NCI-H2029 treated with DMSO at 0.1 percent for 48 hours (cell line): ENCODE results near the gene COPZ2.
"Not testable (repeated sequence)": the region's sequence is repeated elsewhere in the genome, so short reads cannot be mapped to it uniquely, and the experiment has no call there.

Source experiments
- DNase-seq: peaks from one replicate; lab custom pipeline; 2025; lab: John Stamatoyannopoulos, UW

Gene COPZ2

DNA sequence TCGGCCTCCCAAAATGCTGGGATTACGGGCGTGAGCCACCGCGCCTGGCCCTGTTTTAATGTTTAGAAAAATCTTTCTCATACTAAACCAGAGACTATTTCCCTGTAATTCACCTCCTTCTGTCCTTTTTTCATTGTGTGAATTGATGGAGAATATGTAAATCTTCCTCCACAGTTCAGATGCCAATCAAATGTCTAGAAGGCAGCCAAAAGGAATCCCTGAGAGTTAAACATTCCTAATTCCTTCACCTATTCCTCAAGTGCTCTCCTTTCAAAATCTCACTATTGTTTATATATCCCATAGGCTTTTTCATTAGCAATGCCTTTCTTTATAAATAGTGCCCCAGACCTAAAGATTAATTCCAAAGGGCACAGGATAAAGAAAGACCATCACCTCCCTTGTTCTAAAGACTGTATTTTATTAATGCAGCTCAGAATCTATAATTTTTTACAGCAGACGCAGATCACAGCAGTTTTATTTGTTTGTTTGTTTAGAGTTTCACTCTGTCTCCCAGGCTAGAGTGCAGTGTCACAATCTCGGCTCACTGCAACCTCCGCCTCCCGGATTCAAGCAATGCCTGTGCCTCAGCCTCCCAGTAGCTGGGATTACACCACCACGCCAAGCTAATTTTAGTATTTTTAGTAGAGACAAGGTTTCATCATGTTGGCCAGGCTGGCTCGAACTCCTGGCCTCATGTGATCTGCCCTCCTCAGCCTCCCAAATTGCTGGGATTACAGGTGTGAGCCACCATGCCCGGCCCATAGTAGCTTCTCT, 30.5 kb downstream of the COPZ2 start:
- no peak for DNase-seq

DNA sequence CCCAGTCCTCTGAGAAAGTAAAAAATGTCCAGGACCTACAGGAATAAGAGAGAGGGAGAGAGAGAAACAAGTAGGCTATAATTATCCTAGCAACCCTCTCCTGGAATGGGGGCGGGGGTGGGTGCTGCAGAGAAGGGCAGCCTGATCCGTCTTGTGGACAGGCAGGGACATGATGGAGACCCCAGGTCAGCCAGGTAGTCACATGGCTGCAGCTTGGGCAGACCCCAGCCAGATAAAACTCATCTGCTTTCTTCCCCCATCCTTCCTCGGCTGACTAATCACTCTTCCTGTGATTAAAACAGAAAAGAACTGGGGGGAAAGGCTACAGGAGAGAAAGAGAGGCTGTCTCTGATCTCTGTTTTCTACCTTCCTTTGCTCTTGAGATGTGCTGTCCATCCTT, 32.6 kb downstream of the COPZ2 start:
- no peak for DNase-seq

GRCh38 chr17:48003417-48004151, 34.0 kb downstream of the COPZ2 start:
- no peak for DNase-seq

- DNase-seq = no peak
Observed at GRCh38 chr17:48002916-48003416, 34.6 kb downstream of the COPZ2 start.

DNA sequence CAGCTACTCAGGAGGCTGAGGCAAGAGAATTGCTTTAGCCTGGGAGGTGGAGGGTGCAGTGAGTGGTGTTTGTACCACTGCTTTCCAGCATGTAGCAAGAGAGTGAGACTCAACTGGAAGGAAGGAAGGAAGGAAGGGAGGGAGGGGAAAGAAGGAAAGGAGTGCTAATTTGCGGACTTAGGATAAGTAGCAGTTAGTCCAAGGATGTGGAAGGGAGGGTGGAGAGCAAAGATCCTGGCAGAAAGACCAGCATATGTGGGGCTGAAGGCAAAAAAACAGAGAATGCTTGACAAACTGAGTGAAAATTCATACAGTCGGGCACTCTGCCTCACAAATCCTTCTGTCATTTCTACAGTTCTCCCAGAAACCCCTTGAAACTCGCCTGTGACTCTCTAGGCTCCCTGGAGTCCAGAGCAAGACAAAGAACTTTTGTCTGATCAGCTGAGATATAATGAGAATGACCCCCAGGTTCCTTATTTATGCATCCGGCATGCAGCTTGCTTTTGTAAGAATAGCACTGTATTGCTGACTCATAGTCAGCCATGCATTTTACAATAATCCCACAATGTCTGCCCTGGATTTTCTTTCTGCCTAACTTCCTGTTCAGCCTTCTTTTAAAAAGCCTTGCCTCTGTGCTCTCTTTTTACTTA, 35.2 kb downstream of the COPZ2 start:
- no peak for DNase-seq

- not testable (repeated sequence) for DNase-seq
Observed at GRCh38 chr17:48001657-48002056, 35.9 kb downstream of the COPZ2 start.

DNA sequence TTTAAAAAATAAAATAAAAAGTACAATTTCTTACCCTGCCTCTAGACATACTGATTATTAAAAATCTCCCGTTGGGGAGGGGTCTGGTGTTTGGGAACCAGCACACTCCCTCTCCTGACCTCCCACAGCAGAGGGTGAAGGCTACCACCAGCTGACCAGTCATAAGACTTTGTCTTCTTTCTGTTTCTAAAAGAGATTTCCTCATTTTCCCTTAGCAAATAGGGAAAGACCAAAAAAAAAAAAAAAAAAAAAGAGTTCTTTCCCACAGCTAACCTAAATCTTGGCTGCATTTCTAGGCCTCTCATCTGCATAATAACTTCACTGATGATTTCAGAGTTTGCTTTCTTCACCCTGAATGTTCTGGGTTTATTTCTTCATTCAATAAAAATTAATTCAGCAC, 36.4 kb downstream of the COPZ2 start:
- no peak for DNase-seq

GRCh38 chr17:47999582-47999981, 38.0 kb downstream of the COPZ2 start:
- DNase-seq = no peak

DNA sequence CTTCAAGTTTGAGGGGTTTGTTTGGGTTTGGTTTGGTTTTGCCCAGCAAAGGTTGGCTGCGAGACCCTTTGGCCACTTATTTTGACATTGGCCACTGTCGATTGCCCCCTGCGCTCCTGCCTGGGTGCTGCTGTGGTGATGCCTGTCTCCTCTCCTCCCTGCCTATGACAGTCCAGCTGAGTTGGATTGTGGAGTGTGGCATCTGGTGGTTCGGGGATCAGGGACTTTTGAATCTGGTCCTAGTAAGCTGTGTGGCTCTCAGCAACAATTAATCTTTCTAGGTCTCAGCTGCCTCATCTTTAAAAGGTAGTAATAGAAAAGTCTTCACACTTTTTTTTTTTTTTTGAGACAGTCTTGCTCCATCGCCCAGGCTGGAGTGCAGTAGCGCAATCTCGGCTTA, 39.6 kb downstream of the COPZ2 start:
- DNase-seq = no peak

- DNase-seq = no peak
Observed at GRCh38 chr17:47997586-47997985, 40.0 kb downstream of the COPZ2 start.

GRCh38 chr17:47996201-47996600, 41.4 kb downstream of the COPZ2 start:
- DNase-seq = no peak

DNA sequence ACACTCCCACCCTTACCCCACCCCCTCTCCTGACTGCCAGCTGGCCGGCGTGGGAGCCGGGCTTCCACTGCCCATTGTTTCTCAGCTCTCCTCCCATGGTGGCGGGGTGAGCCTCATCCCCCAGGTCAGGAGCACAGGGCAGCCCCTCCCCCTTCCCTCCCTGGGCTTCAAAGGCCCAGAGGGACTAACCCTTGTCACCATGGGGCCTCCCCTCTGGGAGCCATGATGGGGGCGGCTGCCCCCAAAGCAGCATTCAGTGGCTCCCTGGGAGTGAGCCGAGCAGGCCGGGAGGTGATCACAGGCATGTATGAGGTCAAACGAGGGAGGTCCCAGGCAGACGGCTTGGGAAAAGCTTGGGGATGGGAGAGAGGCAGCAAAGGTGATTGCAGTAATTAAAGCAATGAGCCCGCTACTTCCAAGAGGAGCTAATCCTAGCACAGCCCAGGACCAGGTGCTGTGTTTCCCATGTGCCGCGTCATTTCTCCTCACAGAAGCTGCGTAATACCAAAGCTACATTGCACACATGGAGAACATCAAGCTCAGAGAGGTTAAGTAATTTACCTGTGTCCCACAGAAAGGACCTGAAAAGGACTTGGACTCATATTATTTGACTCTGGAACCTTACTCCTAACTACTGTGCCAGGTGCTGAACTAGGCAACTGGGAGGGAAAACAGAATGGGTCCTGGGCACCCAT, 42.2 kb downstream of the COPZ2 start:
- DNase-seq = no peak

DNA sequence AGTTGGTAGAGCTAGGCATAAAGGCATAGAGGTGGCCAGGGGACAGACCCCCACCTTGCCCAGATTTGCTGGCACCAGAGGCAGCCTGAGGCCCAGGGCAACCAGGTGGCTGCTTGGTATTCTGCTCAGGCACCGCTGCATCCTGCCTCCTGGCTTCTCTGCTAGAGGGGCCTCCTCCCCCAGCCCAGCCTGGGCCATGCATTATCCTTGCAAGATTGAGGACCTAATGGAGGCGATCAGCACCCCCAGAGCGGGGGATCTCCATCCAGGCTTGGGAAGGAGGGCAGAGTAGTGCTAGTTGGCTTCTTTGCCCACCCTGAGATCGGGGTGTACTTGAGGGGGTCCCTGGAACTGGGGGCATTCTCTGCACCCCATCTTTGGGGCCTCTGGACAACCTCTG, 42.9 kb downstream of the COPZ2 start:
- DNase-seq = no peak

GRCh38 chr17:47993964-47994363, 43.6 kb downstream of the COPZ2 start:
- DNase-seq = no peak

DNA sequence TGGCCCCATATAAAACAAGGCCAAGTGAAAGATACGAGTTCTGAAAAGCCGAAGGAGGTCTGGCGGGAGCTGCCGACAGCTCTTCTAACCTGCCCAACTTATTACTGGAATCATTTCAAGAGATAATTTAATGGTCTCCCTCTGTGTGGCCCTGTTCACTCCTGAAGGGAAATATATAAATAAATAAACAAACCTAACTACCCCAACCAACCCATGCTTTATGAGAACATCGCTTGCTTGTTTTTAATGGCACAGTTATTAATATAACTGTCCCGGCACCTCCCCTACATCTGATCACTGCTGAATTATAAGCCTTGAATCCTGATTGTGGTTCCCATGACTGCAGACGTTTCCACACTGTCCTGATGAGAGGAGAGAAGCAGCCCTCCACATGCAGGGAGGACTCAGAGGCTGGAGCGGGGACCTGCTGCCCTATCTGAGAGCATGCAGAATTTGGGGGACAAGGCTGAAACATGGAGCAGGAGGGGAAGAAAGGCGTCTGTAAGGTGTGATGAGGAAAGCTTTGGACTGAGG, 44.5 kb downstream of the COPZ2 start:
- DNase-seq = no peak

DNA sequence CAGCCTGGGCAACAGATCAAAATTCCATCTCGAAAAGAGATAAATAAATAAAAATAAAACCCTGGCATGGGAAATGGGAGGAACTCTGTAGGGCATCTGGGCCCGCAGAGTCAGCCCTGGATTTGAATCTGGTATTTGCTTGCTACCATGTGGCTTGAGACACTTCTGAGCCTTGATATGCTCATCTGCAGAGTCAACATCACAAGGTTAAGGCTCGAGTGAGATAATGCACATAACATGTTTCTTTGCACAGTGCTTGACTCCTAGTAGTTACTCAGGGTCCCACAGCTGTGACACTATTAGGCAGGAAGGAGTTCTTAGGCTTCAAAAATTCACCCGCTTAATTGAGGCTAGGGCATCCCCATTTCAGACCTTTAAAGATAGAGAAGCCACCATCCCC, 45.4 kb downstream of the COPZ2 start:
- DNase-seq = no peak

DNA sequence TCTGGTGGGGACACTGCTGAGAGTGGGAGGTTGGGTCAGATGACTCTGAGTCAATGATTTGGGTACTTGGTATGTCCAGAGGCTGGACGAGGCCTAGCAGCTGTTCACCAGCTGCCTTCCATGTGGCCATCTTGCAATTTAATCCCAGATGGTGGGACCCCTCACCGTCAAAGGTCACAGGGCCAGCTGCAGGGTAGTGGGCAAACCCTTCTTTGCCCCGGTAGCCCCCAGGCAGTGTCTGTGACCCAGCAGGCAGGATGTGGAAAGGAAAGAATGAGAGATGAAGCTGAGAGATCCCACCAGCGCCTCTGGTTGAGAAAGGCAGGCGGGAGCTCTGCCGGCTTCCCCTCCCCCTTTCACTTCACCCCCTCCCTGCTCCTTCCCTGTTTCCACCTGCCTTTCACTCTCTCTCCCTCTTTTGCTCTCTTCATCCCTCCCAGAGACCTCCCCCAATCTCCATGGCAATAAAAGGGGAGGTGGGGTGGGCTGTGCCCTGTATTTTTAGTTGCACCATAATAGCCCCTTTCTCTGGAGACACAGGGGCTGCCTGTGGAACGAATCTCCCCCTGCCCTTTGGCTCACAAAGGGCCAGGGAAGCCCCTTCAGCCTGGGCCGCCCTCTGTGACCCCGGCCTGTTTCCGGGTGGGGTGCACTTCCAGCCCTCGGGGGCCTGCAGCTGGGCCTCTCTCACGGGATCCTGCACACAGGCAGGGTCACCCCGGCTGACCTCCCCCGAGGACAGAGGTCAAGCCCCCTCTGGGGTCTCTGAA, 46.5 kb downstream of the COPZ2 start:
- DNase-seq = no peak

DNA sequence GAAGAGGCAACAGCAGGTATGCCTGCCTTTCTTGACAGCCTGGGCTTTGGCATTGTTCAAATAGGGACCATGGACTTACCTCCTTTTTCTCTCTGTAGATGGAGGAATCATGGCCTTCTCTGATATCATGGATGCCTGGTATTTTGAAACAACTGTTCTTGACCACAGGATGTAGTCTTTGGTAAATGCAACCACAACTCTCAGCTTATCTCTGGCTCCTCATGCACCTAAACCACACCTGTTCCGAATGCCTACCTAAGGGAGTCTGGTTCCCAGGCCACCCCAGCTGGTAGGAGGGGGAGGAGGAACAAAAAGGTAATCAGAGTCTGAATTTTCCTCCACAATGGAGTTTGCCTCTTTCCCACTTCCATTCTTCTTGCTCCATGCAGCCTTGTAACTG, 47.9 kb downstream of the COPZ2 start:
- no peak for DNase-seq

- no peak for DNase-seq
Observed at GRCh38 chr17:47989159-47989558, 48.4 kb downstream of the COPZ2 start.

DNA sequence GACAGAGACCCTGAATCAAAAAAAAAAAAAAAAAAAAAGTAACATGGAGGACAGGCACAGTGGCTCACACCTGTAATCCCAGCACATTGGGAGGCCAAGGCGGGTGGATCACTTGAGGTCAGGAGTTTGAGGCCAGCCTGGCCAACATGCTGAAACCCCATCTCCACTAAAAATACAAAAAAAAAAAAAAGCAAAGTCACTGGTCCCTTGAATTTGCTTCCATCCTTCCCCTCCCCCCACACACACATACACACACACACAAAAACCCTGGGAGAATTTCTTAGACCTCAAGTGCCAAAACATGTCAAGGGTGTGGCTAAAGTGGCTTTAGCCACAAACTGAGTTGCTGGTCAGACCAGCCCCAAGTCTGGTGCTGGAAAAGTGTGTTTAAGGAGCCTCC, 49.2 kb downstream of the COPZ2 start:
- DNase-seq = not testable (repeated sequence)

DNA sequence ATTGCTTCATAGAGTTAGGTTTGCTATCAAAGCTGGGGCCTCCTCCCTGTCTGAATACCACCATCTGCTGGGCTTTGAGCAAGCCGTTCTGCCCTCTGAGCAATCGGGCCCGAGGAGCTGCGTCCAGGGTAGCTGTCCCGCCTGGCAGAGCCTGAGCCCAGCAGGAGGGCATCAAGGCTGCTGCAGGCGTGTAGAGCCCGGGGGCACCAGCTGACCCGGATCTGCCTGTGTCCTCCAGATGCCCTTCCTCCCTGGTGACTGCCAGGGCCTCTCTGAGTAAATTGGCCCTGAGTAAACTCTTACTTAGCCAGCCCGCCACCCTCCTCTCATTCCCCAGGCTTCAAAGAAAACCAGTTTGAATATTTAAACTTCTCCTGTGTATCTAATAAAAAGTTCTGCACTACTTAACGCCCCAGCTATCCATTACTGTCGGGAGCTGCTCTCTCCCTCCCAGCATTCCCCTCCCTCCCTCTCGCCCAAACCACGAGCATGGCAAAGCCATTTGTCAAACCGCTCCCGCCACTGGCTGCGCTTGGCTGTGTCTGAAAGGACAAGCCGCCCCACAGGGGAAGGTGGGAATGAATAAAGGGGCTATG, 50.3 kb downstream of the COPZ2 start:
- no peak for DNase-seq
